Right lobe of liver (tissue), 6 donors: ENCODE results near the gene ADAMTS16. TPM values are rescaled to one million over a fixed set of nuclear protein-coding genes. Genes with fewer than 3 reads are reported as not detected.

Source experiments
- ATAC-seq, 4 donors: fragments of 200-7000 bp; cut with Tn5 transposase; one replicate each; pipeline ENCODE4 v1.9.1; 2020; ENCODE audit warnings: mild to moderate bottlenecking in 4 of 4, moderate library complexity in 4 of 4
- DNase-seq, 3 donors: peaks; one replicate each; pipeline ENCODE4 v3.0.0-alpha.2; 2020
- H3K27ac ChIP-seq, 3 donors: fragments of 200-600 bp; one replicate each; pipeline ENCODE4 v1.8.0; 2022
- H3K27me3 ChIP-seq, 2 donors: fragments of 200-600 bp; one replicate each; pipeline ENCODE4 v1.8.0; 2022
- H3K36me3 ChIP-seq, 4 donors: fragments of 200-600 bp; sonication (generic) in 1 of 4; one replicate each; pipeline versions ENCODE4 v1.5.1 to v1.8.0; 2017 to 2022; ENCODE audit warnings: control low read depth in 1 of 4
- H3K4me1 ChIP-seq, 4 donors: fragments of 200-600 bp; sonication (generic) in 1 of 4; one replicate each; pipeline versions ENCODE4 v1.5.1 to v1.8.0; 2017 to 2022; ENCODE audit warnings: control low read depth in 1 of 4
- H3K4me3 ChIP-seq, 3 donors: fragments of 200-600 bp; one replicate each; pipeline ENCODE4 v1.8.0; 2022
- H3K9me3 ChIP-seq, 4 donors: fragments of 200-600 bp; sonication (generic) in 1 of 4; one replicate each; pipeline versions ENCODE4 v1.5.1 to v1.8.0; 2017 to 2022; ENCODE audit warnings: control low read depth in 1 of 4
- POLR2A ChIP-seq: fragments of 450-650 bp; IDR thresholded peaks from one replicate; pipeline ENCODE4 v1.6.1; 2017; ENCODE audit warnings: antibody characterized with exemption, mild to moderate bottlenecking
- WGBS: methylation state at CpG from one replicate; pipeline ENCODE4 v1.1.6; 2018; ENCODE audit warnings: low coverage, low lambda C conversion rate; ENCODE audit not compliant: insufficient coverage; ENCODE audit errors: missing lambda C conversion rate; 5-methylcytosine and 5-hydroxymethylcytosine counted together
- intact Hi-C, 2 donors: fragments of 100-400 bp; cut with DNase I; formaldehyde crosslinking; loops; one replicate each; pipeline versions ENCODE4 v1.11.2 to v1.14.1; 2022
- total RNA-seq, 6 experiments: library from RNA; depleted of rRNA in 2 of 6; stranded (reverse); fragments of >200 nt in 2 of 6; fragmentation: NEBNext Ultra II Directional in 3 of 6; extraction: Animal tissue kit (Norgen Biotek cat#: 25700) in 3 of 6; gene quantifications; one replicate each; pipeline versions ENCODE4 v1.1.0 to v1.2.4, GENCODE V29; 2016 to 2023
- TF ChIP-seq, protein P1 (sequence below), 4 donors: fragments of 200-600 bp in 3 of 4; fragments of 450-650 bp in 1 of 4; IDR thresholded peaks; one replicate each; pipeline versions ENCODE4 v1.5.1 to v1.8.0; 2016 to 2022; ENCODE audit warnings: antibody characterized with exemption in 4 of 4, mild to moderate bottlenecking in 2 of 4
- donor health status: DM: no; HTN: yes; CAD: no.
- donor health status: DM: no; HTN: no; CAD: no.
- donor health status: DM: no; HTN: no; CAD: no.
- donor health status: DM: no; HTN: yes; CAD: no.
- donor health status: DM: no; HTN: yes; CAD: no.

ADAMTS16 gene
- total RNA-seq, 6 experiments from 2014 or later: not detected

DNA sequence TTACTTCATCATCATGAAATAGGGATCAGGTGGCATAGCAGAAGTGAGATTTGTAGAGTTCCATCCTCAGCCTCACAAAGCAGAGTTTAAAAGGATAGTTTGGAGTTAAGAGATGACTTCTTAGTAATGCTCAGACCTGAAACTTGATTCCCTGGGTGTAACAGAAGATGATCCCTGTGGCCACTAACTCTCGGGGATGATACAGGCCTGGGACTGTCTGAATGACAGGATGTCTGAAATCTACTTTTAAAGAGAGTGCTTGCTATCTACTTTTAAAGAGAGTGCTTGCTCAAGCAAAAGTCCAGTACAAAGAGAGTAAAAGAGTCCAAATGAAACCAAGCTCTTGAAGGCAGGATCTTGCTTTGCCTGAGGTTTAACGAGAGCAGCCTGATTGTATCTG lies 14.6 kb downstream of the ADAMTS16 start:
- WGBS: 67% methylated on average over 1 of the region's 2 CpGs
- TF ChIP-seq POLR2A: no peak
- TF ChIP-seq, protein P1, sequence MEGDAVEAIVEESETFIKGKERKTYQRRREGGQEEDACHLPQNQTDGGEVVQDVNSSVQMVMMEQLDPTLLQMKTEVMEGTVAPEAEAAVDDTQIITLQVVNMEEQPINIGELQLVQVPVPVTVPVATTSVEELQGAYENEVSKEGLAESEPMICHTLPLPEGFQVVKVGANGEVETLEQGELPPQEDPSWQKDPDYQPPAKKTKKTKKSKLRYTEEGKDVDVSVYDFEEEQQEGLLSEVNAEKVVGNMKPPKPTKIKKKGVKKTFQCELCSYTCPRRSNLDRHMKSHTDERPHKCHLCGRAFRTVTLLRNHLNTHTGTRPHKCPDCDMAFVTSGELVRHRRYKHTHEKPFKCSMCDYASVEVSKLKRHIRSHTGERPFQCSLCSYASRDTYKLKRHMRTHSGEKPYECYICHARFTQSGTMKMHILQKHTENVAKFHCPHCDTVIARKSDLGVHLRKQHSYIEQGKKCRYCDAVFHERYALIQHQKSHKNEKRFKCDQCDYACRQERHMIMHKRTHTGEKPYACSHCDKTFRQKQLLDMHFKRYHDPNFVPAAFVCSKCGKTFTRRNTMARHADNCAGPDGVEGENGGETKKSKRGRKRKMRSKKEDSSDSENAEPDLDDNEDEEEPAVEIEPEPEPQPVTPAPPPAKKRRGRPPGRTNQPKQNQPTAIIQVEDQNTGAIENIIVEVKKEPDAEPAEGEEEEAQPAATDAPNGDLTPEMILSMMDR (IDR thresholded peaks at IDR 0.05): no peak
- Histone ChIP-seq H3K4me1 (peaks cover 0 to 13% (median 6%) of the 10 kb centered on the region in 4 donors), H3K36me3 (no peaks in the 10 kb centered on the region), H3K4me3 (no peak overlapping the region), H3K27ac (no peak overlapping the region), H3K9me3 (no peaks in the 10 kb centered on the region), H3K27me3 (no peaks in the 10 kb centered on the region)
- intact Hi-C loops: no loop called here
- ATAC-seq (no peak), DNase-seq (no peak)

GRCh38 chr5:5155617-5156016 lies 15.5 kb downstream of the ADAMTS16 start:
- Histone ChIP-seq H3K27me3 (no peaks in the 10 kb centered on the region), H3K4me1 (peaks cover 0 to 19% (median 8%) of the 10 kb centered on the region in 4 donors), H3K9me3 (no peaks in the 10 kb centered on the region), H3K27ac (no peak overlapping the region), H3K4me3 (no peak overlapping the region), H3K36me3 (no peaks in the 10 kb centered on the region)
- DNase-seq: no peak
- 33% methylated on average over 1 of the region's 1 CpG for WGBS
- TF ChIP-seq, protein P1 (IDR thresholded peaks at IDR 0.05): no peak
- TF ChIP-seq POLR2A: no peak
- intact Hi-C loops: no loop called here
- ATAC-seq: no peak

- ATAC-seq (no peak), DNase-seq (no peak)
- H3K27ac ChIP-seq: no peak overlapping the region
- H3K36me3 ChIP-seq: no peaks in the 10 kb centered on the region
- H3K4me1 ChIP-seq: peaks cover 0 to 19% (median 8%) of the 10 kb centered on the region in 4 donors
- no peaks in the 10 kb centered on the region for H3K27me3 ChIP-seq
- intact Hi-C loops: no loop called here
- H3K9me3 ChIP-seq: no peaks in the 10 kb centered on the region
- WGBS: 79% methylated on average over 2 of the region's 3 CpGs
- H3K4me3 ChIP-seq: no peak overlapping the region
- TF ChIP-seq, protein P1 (IDR thresholded peaks at IDR 0.05): no peak
- TF ChIP-seq POLR2A: no peak
Measured at GRCh38 chr5:5156471-5157082, 16.4 kb downstream of the ADAMTS16 start.

DNA sequence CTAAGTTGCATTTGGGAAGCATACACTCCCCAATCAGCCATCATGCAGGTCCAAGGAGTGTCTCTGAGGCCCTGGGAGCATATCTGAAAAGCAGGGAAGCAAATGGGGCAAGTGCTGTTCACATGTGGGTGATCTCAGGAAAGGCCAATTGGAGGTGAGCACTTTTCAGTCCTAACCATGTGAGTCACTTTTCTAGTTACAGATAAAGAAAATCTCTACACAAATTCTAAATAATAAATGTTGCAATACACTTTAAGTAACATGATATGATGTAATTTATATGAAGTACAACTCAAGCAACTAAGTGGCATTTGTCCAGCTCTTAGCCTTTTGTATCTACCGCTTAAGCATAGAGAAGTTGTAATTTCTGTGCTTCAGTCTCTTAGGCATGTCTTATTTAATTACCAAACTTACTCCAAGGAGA lies 18.4 kb downstream of the ADAMTS16 start:
- Histone ChIP-seq H3K4me3 (no peak overlapping the region), H3K36me3 (no peaks in the 10 kb centered on the region), H3K4me1 (peaks cover 0 to 19% (median 8%) of the 10 kb centered on the region in 4 donors), H3K27ac (no peak overlapping the region), H3K27me3 (no peaks in the 10 kb centered on the region), H3K9me3 (no peaks in the 10 kb centered on the region)
- peak in 1 of 4 donors; percentile 51 for ATAC-seq
- no peak for DNase-seq
- TF ChIP-seq, protein P1 (IDR thresholded peaks at IDR 0.05): no peak
- no peak for TF ChIP-seq POLR2A
- intact Hi-C loops: no loop called here
- 73% methylated on average over 1 of the region's 1 CpG for WGBS
